Measurements from ENCODE around the gene OR4E1.
"Not testable (repeated sequence)": the region's sequence is repeated elsewhere in the genome, so short reads cannot be mapped to it uniquely, and the experiment has no call there.

Gene OR4E1, protein sequence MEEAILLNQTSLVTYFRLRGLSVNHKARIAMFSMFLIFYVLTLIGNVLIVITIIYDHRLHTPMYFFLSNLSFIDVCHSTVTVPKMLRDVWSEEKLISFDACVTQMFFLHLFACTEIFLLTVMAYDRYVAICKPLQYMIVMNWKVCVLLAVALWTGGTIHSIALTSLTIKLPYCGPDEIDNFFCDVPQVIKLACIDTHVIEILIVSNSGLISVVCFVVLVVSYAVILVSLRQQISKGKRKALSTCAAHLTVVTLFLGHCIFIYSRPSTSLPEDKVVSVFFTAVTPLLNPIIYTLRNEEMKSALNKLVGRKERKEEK

DNA sequence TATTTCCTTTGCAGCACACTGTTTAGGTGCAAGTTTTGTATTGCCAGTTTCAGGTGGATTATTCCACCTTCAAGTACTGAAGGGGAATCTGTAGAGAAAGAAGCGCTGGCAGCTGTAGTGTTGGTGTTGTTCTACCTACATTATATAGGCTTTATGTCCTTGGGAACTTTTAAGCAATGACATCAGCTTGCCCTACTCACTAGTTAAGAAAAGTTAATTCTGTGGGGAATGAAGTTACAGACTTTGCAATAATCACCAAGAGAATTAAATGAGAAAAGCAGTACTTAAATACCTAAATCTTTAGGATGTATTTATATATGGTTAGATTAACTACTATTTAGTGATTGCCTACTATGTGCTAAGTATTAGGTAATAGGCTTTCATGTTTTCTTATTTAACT lies at the start of gene OR4E1:
Gene OR4E1, minus strand, starts transcription at position 101 of the 400 bp plus-strand sequence. CDS start 2,883 bp downstream, outside the sequence.
- DNase-seq (ENCODE audit: low read depth): no peak

DNA sequence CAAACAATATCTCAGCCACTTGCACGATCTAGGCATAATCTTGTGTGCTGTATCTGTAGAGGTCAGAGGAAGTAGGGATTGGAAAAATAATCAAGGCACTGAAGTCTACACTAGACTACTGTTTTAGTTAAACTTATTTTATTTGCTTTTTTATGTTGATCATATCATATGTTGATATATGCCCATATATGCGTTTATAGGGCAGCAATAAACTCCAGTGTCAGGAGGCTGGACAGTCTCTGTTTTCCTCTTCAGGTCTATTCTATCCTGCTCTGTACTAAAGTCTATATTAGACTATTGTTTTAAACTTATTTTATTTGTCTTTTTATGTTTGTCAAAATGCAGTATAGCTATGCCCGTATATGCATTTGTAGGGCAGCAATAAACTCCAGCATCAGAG lies 47.9 kb upstream of the OR4E1 start:
- no peak overlapping the region for H3K4me3 ChIP-seq (ENCODE audit: low read depth, low read length)
- no peak for DNase-seq (ENCODE audit: low read depth)

More for the DNA sequence above, at the start of gene OR4E1:
- H3K4me3 ChIP-seq (ENCODE audit: low read depth, low read length): no peak within 1 kb of the TSS

DNA sequence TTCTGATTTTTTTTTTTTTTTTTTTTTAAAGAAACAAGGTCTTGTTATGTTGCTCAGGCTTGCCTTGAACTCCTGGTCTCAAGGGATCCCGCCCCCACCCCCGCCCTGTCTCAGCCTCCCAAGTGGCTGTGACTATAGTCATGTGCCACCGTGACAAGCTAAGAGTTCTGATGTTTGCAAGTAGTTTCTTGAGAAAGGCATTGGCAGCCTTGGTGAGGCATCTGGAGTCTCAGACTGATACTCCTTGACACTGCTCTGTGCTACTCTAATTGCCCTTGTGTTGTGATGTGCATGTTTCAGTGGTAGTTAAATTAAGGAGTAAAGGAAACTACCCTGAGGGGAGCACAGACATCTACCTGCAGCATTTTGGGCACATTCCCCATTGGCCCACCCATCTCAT lies 46.2 kb upstream of the OR4E1 start:
- no peak for DNase-seq (ENCODE audit: low read depth)
- no peak overlapping the region for H3K4me3 ChIP-seq (ENCODE audit: low read depth, low read length)

DNA sequence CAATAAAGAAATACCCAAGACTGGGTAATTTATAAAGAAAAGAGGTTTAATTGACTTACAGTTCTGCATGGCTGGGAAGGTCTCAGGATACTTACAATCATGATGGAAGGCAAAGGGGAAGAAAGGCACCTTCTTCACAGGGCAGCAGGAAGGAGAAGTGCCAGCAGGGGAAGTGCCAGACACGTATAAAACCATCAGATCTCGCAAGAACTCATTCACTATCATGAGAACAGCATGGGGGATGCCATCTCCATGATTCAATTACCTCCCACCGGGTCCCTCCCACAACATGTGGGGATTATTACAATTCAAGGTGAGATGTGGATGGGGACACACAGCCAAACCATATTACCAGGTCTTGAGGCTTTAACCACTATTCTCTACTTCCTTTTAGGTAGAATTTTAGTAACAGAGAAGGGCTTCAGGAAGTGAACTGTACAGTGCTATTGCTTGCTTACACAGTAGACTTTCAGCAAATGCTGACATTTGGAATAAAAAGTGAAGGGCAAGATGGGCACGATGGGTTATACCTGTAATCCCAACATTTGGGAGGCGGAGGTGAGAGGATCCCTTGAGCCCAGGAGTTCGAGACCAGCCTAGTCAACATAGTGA lies 40.8 kb upstream of the OR4E1 start:
- DNase-seq (ENCODE audit: low read depth): no peak
- no peak overlapping the region for H3K4me3 ChIP-seq (ENCODE audit: low read depth, low read length)

DNA sequence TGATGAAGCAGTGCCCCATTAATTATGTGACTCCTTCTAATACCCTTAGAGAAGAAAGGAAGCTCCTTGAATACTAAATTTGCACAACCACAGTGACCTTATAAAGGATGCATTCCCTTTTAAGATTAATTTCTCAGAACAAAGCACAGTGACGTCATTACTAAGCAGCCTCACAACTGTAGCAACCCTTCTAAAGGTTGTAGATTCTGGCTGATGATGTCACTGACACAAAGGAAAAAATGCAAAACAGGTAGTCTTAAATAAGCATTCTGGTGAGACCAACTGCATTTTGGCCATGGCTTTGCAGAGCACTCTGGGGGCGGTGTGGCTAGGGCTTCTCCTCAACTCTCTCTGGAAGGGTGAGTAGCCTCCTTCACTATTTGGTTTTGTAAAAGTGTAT lies 38.4 kb upstream of the OR4E1 start:
- H3K4me3 ChIP-seq (ENCODE audit: low read depth, low read length): no peak overlapping the region
- DNase-seq (ENCODE audit: low read depth): no peak

DNA sequence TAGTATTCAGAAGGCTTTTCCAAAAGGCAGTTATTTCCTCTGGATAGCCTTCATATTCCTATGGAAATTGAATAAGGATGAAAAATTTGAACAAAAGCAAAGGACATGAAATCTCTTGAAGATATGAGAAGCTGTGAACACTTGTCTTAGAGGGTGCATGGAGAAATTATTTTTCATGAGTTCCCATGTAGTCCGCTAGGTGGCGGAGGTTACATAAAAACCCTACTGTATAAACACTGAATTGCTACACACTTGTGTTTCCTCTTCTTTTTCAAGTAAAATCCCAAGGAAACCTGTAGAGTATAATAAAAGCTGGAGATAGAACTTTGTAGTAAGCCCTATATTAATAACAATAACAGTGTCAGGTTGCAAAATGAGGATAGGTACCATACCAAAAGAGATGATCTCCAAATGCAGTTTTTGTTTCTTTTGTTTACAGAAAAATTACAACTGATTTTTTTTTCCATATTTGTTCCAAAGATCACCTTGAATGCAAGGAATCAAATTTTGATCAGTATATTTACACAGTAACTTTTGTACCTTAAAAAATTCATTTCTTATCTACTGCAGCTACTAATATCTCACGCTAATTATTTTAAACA lies 37.8 kb upstream of the OR4E1 start:
- peak; percentile 1 for DNase-seq (ENCODE audit: low read depth)
- no peak overlapping the region for H3K4me3 ChIP-seq (ENCODE audit: low read depth, low read length)

DNA sequence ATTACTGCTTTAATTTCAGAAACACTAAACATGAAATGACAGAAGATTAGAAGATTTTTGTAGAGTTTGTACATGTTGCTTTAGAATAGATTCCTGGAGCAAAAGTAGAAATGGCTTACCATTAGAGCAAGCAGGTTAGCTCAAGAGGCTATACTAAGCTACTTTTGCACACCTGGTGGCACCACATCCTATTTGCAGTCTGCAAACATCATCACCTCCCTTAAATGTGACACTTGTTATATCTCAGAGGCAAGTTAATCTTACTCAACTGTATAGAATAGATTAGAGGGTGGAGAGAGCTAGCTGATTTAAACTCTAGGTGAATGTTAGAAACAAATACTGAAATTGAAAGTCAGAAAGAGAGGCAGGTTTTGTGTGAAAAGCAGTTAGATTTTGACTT lies 30.7 kb upstream of the OR4E1 start:
- no peak for DNase-seq (ENCODE audit: low read depth)

DNA sequence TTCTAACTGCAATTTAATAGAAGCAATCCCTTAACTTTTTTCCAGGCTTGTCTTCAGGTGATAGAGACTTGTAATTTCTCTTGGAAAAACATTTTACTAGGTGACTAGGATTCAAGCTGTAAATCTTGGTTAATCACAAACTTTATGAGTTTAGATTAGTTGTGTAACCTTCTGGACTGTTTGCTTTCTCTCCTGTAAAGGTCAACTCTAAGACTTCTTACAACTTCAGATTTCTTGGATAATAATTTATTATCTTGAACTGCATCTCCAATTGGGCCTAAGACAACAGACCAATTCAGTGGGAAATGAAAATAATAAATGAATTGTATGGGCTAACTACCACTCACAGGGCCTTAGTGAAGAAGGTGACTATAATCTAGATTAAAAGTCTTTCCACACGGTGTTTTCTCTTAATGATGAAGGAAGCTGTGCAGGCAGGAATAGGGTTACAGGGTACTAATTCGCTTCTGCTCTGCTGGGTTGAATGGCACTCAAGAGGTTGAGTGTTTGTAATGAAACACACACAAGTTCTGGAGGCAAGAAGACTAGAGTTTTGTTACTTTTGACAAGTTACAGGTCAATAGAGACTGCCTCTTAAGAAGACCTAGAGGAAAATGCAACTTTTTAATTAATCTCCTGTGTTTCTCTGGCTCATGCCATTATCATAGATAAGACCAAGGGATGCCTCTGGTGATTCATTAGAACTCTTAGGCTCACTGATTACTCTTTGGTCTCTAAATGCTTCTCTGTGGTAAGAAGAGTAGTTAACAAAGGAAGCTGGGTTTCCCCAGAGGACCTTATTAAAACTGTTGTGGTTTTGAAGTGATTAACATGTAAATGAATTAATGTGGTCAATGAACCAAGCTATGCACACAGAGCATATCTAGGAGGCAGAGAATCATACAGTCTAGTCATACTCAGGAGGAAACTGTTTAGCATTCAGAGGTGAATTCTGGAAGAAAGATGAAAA lies 30.0 kb upstream of the OR4E1 start:
- no peak overlapping the region for H3K4me3 ChIP-seq (ENCODE audit: low read depth, low read length)
- no peak for DNase-seq (ENCODE audit: low read depth)

More for the DNA sequence above, 30.7 kb upstream of the OR4E1 start:
- no peak overlapping the region for H3K4me3 ChIP-seq (ENCODE audit: low read depth, low read length)

DNA sequence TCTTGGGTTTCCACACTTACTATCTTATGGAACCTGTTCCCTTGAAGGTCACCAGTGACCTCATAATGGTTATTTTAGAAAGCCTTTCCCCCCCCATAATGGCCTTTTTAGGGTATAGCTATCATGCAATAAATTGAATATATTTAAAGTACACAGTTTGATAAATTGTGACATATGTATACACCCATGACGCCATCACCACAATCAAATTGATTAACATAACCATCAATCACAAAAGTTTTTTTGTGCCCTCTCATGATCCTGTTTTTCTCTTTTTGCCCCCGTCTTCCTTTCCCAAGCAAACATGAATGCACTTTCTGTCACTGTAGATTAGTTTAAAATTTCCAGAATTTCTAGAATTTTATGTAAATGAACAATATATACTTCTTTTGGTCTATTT lies 28.7 kb upstream of the OR4E1 start:
- H3K4me3 ChIP-seq (ENCODE audit: low read depth, low read length): no peak overlapping the region
- DNase-seq (ENCODE audit: low read depth): no peak

DNA sequence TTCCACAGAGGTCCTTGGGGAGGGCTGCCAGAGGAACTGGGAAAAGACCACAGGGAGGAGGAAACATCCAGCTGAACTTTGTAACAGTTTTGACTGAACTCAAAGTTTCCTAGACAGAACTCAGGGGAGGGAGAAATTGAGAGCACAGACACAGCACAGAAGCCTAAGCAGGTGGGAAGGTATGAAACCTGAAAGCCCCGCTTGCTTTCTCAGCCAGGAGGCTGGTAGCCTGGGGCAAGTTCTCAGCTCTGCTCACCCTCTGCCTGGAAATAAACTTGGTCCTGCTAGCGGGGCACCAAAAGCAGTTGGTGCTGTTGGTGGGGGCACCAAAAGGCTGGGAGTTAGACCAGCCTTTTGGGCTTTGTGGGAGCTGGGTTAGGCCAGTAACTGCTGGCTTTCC lies 25.9 kb upstream of the OR4E1 start:
- no peak overlapping the region for H3K4me3 ChIP-seq (ENCODE audit: low read depth, low read length)
- no peak for DNase-seq (ENCODE audit: low read depth)

DNA sequence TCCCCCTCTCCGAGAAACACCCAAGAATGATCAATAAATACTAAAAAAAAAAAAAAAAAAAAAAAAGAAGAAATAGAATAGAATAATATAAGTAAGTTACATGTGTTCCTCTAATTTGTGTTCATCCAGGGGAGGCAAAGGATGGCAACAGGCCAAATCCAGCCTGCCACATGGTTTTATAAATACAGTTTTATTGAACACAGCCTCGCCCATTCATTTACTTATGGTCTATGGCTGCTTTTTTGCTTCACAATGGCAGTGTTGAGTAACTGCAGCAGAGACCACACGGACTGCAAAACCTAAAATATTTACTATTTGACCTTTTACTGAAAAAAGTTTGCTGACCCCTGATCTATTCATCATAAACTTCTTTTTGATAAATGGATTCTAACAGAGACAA lies 24.9 kb upstream of the OR4E1 start:
- DNase-seq (ENCODE audit: low read depth); H3K4me3 ChIP-seq (ENCODE audit: low read depth, low read length): not testable (repeated sequence)

DNA sequence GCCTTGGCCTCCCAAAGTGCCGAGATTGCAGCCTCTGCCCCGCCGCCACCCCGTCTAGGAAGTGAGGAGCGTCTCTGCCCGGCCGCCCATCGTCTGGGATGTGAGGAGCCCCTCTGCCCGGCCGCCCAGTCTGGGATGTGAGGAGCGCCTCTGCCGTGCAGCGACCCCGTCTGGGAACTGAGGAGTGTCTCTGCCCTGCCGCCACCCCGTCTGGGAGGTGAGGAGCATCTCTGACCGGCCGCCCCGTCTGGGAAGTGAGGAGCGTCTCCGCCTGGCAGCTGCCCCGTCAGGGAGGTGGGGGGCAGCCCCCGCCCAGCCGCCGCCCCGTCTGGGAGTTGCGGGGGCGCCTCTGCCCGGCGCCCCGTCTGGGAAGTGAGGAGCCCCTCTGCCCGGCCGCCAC lies 24.0 kb upstream of the OR4E1 start:
- not testable (repeated sequence) for H3K4me3 ChIP-seq (ENCODE audit: low read depth, low read length); DNase-seq (ENCODE audit: low read depth)

DNA sequence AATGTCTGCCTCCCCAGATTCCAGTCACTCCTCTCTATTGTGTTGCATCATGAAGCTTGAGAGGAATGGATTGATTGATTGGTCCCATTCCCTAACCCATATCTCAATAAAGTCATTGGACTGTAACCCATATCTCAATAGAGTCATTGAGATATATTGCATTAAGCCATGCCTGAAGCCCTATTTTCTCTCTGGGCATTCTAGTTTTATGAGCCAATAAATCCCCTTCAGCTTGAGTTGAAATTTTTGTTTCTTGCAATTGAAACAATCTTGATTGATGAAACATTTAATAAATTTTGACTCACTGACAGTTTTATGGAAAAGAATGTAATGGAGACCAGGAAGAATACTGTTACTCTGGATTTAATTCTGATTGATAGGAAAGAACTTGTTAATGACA lies 20.8 kb upstream of the OR4E1 start:
- no peak for DNase-seq (ENCODE audit: low read depth)

DNA sequence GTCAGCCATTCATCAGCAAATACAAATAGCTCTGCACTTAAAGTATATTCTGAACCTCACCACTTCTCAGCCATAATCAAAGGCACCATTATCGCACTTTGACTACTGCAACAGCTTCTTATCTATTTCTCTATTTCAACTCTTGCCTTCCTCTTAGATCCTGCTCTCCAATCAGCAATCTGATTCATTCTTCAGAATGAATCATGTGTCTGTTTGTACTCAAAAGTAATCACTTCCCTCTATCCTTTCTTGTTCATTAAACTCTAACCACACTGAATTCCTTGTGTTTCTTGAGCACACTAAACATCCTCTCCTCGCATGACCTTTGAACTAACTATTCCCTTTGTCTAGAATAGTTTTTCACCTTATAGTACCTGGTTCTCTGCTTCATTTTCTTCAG lies 12.8 kb upstream of the OR4E1 start:
- DNase-seq (ENCODE audit: low read depth): no peak
- no peak overlapping the region for H3K4me3 ChIP-seq (ENCODE audit: low read depth, low read length)

More for the DNA sequence above, 20.8 kb upstream of the OR4E1 start:
- no peak overlapping the region for H3K4me3 ChIP-seq (ENCODE audit: low read depth, low read length)

DNA sequence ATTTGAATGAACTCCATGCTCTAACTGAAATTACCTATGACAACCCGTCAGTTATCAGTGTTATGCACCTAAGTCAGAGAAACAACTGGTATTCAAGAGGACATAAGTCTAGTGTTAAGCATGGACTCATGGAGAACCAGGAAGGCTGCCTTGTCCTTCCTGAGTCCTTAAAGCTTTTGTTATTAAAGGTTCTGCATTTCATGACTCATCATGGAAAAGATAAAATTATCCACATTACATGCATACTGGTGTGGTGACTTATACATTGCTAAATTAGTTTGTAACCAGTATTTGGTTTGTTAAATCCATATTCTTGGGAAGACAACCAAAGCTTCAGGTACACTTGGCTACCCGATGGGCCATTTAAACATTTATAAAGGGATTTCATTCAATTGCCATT lies 6.5 kb upstream of the OR4E1 start:
- DNase-seq (ENCODE audit: low read depth): no peak
- H3K4me3 ChIP-seq (ENCODE audit: low read depth, low read length): no peak overlapping the region

DNA sequence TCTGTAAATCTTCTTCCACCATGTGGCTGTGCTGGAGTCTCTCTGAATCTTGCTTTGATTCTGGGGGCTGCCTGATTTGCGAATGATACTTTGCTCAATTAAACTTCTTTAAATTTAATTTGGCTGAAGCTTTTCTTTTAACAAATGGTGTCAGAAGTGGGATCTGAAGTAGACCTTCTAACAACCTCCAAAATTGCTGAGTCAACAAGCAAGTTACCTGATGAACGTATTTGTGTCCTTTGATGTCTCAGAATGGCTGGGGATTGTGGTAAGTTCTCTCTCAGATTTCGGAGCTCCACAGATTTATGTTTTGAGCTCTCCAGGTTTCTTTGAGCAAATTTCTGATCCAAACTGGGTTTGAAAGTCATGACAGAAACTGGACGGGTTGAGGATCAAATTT lies 1.9 kb upstream of the OR4E1 start:
- no peak overlapping the region for H3K4me3 ChIP-seq (ENCODE audit: low read depth, low read length)
- no peak for DNase-seq (ENCODE audit: low read depth)

DNA sequence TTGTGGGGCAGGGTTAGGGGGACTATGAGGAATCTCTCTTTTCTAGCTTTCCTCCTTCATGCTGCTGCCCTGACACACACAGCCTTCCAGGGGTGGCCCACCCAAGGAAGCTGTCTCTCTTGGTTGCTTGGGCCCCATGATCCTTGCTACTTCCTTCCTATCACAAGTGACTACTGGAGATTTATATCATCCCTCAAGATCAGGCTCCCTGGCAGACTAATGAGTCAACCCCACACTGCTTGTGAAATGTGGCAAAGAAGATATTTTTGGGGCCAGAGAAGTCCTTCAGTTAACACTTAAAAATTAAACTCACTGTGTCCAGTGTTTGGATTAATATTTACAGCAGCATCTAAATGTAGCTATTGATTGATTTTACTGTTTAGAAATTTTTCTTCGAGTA lies 1.5 kb downstream of the OR4E1 start:
- no peak overlapping the region for H3K4me3 ChIP-seq (ENCODE audit: low read depth, low read length)
- DNase-seq (ENCODE audit: low read depth): no peak

DNA sequence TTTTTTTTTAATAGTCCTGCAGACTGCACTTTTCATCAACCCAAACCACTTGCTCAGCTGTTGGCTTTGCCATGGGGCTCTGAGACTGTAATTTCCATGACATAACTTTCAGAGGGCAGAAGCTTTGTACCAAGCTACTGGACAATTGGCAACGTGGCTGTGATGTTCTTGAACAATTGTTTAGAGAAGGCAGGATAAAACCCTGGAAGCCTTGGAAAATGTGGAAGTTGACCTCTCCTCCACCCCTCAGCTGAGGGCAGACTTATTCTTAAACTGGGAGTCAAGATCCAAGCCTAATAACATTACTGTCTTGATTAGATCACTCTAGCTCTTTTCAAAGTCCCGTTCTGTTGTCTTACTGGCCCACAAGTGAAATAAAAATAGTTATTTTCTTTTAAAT lies 2.2 kb downstream of the OR4E1 start:
- no peak overlapping the region for H3K4me3 ChIP-seq (ENCODE audit: low read depth, low read length)
- no peak for DNase-seq (ENCODE audit: low read depth)

DNA sequence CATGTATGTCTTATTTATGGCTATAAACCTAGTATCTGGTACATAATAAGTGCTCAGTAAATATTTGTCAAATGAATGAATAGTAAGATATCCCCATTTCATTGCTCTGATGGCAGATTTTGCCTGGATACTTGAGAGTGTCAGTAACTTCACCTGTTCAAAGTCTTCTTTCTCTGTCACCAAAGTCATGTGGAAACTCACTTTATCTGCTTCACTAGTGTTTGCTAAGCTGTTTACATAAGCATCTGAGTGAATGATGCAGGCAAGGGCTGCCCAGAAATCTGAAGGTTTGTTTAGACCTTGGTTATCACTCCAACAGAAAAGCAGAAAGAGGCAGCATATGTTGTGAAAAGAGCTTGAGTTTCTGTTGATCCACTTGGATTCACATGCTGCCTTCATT lies 4.3 kb downstream of the OR4E1 start:
- DNase-seq (ENCODE audit: low read depth): no peak
- no peak overlapping the region for H3K4me3 ChIP-seq (ENCODE audit: low read depth, low read length)

DNA sequence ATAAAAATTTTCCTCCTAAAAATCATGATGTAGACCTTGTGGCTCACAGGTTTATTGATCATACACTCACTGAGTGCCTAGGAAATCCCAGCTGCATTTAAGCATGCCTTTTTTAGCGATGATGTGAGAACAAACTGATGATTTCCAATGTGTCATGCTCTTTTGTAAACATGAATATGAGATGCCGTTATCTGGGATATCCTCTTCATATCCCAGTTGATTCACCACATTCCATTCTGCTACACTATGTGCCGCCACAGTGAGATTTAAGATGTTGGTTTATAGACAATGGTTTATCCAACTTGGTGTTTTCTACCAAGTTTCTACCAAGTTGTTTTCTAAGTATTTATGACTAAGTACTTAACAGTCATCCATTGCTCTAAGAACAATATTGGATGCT lies 5.2 kb downstream of the OR4E1 start:
- DNase-seq (ENCODE audit: low read depth): no peak
- no peak overlapping the region for H3K4me3 ChIP-seq (ENCODE audit: low read depth, low read length)
